GM23338 (cell line): ENCODE measurements around the gene CLN6. TPM values are rescaled to one million over a fixed set of nuclear protein-coding genes. Genes with fewer than 3 reads are reported as not detected.

Experiments
- polyA plus RNA-seq: library from polyadenylated mRNA; unstranded; fragments of >200 nt; fragmentation: Nextera tagmentation; extraction: Ambion mirVana; gene quantifications from 2 replicates; pipeline ENCODE4 v1.2.1, GENCODE V29; 2016
- total RNA-seq: library from RNA; depleted of rRNA; stranded (reverse); fragments of >200 nt; shearing (Covaris generic); gene quantifications from 2 replicates; pipeline ENCODE4 v1.2.3, GENCODE V29; 2014; rRNA removed

Gene CLN6
- total and polyA plus RNA-seq, 2 experiments from 2014 or later: 20.7 to 69.5 TPM

Other genes with a start within 250 kb of the CLN6 start
- gene PIAS1, start 175.4 kb downstream of the CLN6 start, total RNA-seq: 20.0 and 32.1 TPM in 2 replicates
- gene PIAS1, start 175.4 kb downstream of the CLN6 start, polyA plus RNA-seq: 23.3 and 30.7 TPM in 2 replicates
- 13.4 and 15.8 TPM in 2 replicates for gene CALML4, start 24.4 kb downstream of the CLN6 start, total RNA-seq
- gene CALML4, start 24.4 kb downstream of the CLN6 start, polyA plus RNA-seq: 15.0 and 16.2 TPM in 2 replicates
- gene FEM1B, start 48.0 kb upstream of the CLN6 start, total RNA-seq: 82.0 and 82.4 TPM in 2 replicates
- 11.6 and 13.0 TPM in 2 replicates for gene FEM1B, start 48.0 kb upstream of the CLN6 start, polyA plus RNA-seq
- gene ITGA11, start 202.4 kb upstream of the CLN6 start, total RNA-seq: 0.03 TPM in 1 of 2 replicates, not detected in the other
- gene ITGA11, start 202.4 kb upstream of the CLN6 start, polyA plus RNA-seq: 0.14 and 0.40 TPM in 2 replicates